NCI-H345 treated with DMSO at 0.1 percent for 48 hours (cell line): Measurements from ENCODE around the gene IPO4.
"Not testable (repeated sequence)": the region's sequence is repeated elsewhere in the genome, so short reads cannot be mapped to it uniquely, and the experiment has no call there.

Source experiments
- DNase-seq: peaks from one replicate; lab custom pipeline; 2025; ENCODE audit not compliant: unreplicated experiment; lab: John Stamatoyannopoulos, UW

The IPO4 gene

DNA sequence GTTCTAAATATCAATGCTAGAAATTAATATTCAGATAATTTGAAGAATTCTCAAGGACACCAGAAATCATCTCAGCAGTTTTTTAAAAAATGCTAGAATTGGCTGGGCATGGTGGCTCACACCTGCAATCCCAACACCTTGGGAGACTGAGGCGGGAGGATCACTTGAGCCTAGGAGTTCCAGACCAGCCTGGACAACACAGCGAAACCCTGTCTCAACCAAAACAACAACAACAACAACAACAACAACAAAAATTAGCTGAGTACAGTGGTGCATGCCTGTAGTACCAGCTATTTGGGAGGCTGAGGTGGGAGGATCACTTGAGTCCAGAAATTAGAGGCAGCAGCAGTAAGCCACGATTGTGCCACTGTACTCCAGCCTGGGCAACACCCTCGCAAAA is 30.5 kb upstream of the IPO4 start:
- no peak for DNase-seq

DNA sequence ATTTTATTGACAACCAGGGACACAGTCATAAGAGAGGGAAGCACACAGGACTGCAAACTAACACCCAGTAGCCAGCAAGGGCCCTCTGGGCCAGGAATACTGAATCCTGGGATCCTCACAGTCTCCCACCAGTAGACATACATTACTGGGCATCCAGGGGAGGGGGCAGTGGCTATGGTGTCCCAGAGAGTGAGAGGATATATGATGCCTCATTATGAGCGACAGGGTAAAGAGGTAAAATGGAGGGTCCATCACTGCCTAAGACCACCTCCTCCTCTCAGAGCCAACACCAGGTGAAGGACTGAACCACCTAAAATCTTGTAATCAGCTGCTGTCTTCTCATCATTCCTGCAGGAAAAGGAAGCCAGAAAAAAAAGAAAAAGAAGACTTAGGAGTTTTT is 28.3 kb upstream of the IPO4 start:
- not testable (repeated sequence) for DNase-seq

DNA sequence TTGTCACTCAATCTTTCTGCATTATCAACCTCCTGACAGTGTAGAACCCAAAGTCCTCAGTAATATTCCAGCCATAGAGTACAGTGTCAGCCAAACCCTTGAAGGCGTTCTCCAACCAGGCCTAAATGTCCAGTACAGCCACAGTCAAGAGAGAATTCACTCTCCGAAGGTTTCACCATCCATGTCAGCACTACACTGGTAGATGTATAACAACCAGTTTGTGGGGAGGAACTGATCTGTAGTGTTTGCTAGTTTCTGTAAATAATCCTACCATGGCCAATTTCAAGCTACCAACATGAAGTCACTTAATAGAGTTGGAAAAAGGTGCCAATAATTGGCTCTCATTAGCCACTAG is 27.7 kb upstream of the IPO4 start:
- DNase-seq, result no peak

DNA sequence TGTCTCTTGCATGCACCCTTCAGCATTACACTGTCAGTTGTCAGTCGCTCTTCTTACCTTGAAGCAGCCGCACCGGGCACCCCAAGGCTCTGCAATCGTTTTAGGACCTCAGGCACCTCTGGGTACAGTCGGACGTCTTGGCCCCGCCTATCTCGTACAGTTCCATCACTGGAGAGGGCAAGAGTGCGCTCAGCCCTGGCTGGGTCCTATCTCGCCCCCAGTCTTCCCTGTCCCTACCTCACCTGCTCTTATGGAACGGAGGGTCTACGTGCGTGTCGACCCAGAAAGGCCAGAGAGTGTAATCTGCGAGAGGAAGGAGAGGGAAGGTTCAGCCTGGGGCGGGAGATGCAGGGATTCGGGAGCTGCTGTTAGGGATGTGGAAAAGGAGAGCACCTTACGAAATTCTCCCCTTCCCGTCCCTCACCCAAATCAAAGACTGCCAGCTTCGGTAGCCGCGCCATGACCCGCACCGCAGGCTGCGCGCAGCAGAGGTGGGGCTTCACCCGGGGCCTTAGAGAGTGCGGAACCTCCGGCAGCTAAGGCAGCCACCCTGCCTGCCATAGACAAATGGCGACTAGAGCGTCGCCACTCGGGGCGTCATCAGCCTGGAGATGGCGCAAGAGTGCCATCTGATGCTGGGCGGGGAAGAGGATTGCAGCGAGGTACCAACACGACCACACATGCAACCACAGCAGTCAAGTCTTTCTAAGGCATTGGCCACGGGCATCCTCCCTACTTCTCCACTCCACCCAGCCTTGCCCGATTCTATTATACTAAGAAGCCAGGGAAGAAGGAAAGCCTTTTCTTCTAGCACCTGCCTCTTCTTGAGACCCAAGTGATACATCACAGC is 27.1 kb upstream of the IPO4 start, which contains the start of gene MDP1:
TSS of gene MDP1 (minus strand) at position 572 of the 850 bp plus-strand sequence. CDS start at position 461, 111 bp downstream.
- peak; percentile 61 for DNase-seq

DNA sequence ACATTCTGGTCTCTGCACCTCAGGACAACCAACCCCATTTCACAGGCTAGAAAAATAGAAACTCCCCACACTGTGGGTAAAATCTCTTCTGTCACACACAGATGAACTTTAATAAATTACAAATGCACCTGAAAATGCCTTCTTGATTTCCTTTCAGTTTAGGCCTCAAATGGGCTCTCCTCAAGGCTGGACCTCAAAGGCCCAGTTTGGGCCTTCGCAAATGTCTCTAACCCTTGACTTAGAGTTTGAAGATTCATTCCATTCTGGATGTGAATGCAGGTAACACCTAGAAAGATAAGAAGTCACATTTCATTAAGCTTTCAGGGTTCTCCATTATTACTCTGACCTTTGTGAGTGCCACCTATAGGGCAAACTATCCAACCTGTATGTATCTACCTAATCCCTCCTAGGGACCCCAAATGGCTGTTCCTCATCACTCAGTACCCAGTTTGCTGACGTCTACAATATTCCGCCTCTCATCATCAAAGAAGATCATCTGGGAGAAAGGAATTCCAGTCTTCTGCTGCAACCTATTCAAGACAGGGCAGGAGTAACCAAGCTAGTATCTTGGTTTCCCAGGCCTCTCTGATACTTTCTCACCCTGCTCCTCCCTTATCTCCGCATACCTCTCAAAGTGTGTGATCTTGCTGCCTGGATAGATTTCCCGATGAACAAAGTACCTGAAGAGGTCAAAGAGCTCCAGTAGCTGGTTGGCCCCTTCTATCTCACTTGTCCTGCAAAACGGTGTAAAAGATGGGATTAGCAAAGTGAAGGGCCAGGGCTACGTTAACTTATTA is 25.4 kb upstream of the IPO4 start:
- no peak for DNase-seq

DNA sequence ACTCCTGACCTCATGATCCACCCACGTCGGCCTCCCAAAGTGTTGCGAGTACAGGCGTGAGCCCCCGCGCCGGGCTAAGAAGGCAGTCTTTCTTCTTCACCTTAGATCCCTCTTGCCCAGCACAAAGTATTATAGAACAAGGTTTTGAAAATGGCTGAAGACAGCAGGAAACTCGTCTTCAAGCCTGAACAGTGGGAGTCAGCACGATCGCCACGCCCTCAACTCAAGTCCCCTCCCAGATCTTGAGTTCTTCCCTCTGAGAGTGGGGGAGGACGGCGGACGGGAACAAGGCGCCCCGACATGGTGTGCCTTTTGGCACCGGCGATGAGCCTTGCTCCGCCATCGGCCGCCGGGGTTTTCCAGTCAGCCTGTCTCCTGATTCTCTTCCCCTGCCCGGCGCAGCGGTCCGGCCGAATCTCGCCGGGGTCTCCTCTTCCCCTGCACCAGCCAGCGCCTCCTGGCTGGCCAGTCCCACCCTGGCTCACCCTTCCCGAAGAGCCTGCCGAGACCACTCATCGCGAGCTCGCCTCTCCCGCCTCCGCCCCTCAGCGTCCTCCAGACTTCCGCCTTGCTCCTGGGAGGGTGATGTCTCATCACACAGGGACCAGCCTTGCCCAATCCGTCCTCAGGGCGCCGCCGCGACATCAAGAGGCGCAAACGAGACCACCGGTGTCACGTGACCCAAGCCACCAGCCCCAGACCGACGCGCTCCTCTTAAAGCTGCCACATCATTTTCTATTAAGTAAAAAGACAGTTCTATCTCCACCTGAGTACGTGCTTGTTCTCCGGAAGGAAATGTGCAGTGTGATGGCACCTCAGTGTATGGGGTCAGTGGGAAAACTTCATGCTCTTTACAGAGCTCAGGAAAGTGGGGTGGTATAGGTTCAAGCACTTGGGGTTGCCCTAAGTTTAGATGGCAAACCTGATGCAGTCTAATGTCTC is 24.6 kb upstream of the IPO4 start, which contains the start of gene CHMP4A:
TSS of gene CHMP4A (minus strand) at position 565 of the 942 bp plus-strand sequence. CDS start at position 516, 49 bp downstream.
- peak; percentile 84 for DNase-seq

DNA sequence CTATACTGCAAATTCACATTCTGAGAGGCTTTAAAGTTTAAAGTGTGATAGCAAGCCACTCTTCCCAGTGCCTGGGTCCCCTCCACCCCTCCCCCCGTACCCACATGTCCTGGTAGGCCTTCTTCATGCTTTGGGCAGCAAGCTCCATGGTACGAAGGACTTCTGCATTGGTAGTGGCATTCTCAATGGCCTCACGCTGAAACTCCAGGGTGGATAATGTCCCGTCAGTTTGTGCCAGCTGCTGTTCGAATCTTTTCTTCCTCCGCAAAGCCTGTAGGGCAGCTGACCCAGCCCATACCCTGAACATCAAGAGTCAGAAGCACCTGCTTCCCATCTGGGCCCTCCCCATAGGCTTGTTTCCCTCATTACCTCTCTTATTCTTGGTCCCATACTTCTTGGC is 22.7 kb upstream of the IPO4 start:
- no peak for DNase-seq

DNA sequence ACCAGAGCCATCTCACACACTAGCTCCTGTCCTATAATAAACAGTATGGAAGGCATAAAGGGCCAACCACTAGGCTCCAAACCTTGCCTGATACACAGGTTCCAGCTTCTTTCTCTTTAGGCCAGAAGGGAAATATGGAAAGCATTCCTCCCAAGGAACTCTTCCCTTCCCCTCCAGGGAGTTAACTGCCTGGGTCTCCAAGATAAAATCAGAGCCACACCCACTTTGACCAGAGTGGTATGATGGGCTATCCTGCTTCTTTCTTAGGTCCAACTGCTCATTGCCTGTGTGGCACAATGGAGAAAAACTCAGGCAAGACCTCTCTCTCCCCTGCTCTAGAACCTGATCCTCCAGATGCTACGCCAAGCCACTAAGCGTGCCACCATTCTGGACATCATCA is 19.0 kb upstream of the IPO4 start:
- DNase-seq, result no peak

DNA sequence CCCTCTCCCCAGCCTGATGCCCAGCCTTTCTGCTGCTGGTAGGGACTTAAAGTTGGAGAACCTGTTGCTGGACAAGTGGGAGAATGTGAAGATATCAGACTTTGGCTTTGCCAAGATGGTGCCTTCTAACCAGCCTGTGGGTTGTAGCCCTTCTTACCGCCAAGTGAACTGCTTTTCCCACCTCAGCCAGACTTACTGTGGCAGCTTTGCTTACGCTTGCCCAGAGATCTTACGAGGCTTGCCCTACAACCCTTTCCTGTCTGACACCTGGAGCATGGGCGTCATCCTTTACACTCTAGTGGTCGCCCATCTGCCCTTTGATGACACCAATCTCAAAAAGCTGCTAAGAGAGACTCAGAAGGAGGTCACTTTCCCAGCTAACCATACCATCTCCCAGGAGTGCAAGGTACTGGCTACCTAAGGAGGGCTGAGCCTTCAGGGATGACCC is 18.5 kb upstream of the IPO4 start:
- no peak for DNase-seq

DNA sequence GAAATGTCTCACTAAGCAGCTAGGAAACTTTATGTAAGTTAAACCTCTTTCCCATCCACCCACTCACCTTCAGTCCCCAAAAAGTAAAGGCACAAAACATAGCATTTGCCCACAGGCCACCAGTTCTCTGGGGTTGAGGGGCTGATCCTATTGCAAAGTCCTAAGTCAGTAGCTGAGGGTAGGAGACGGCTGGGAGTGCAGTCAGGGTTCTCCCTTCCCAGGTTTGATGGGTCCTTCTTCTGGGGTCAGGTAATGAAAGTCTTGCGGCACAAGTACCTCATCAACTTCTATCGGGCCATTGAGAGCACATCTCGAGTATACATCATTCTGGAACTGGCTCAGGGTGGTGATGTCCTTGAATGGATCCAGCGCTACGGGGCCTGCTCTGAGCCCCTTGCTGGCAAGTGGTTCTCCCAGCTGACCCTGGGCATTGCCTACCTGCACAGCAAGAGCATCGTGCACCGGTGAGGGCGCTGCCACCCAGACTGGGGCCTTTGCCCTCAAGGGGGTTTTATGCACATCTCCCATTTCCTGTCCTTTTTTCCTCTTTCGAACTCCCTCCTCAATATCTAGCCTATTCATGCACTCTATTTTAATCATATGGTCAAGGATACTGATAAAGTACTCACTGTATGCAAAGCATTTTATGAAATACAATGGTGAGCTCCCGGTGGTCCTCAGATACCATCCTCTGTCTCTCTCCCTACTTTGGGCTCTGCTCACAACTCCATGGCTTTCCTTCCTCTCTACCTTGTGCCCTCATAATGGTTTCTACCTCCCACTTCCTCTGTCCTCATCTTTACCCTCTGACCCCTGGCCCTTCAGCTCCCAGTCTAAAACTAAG is 17.9 kb upstream of the IPO4 start:
- no peak for DNase-seq

DNA sequence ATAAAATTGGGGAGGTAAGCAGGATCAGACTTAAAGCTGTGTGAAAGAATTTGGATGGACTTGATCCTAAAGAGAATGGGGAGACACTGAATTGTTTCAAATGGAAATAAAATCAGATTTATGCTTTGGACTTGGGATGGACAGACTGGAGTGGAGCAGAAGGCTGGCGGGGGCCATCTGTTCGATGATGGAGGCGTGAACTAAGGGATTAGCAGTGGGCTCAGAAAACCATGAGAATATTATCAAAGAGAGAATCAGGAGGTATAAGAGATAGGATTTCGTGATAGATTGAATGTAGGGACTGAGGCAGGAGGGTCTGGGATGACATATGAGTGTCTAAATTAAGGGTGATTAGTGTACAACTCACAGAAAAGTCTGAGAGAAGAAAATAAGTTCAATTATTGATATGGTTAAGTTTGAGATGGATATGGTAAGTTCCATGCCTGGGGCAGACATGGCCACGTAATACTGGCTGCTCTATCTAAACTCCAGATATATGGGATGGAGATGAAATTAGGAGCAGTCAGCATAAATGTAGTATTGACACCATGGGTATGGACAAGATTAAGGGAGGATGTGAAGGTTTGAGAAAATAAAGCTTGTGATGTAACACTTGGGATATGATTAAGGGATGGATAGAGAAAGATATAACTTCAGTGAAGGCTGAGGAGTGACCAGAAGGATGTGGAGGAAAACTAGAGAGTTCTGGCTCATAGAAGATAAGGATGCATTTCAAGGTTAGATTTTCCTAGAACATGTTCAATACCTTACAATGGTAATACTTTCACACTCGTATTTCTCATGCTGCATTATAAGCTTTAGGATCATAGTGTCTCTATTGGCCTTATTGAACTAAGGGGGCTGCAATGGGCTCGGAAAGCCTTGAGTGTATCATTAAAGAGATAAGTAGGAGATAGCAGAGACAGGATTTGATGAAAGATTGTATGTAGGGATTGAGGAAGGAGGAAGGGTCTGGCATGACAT is 15.8 kb upstream of the IPO4 start:
- no peak for DNase-seq

DNA sequence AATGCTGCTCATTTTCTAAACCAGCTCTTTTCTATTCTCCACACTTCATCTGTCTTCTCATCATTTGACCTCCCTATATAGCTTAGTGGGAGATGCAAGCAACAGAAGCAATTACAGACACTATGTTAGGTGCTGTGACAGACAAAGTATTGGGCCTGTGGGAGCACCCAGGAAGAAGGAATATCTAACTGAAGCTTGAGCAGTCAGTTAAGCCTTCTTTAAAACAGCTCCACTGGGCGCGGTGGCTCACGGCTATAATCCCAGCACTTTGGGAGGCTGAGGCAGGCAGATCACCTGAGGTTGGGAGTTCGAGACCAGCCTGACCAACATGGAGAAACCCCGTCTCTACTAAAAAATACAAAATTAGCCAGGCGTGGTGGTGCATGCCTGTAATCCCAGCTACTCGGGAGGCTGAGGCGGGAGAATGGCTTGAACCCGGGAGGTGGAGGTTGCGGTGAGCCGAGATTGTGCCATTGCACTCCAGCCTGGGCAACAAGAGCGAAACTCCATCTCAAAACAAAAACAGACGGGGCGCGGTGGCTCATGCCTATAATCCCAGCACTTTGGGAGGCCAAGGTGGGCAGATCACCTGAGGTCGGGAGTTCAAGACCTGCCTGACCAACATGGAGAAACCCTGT is 14.8 kb upstream of the IPO4 start:
- not testable (repeated sequence) for DNase-seq

DNA sequence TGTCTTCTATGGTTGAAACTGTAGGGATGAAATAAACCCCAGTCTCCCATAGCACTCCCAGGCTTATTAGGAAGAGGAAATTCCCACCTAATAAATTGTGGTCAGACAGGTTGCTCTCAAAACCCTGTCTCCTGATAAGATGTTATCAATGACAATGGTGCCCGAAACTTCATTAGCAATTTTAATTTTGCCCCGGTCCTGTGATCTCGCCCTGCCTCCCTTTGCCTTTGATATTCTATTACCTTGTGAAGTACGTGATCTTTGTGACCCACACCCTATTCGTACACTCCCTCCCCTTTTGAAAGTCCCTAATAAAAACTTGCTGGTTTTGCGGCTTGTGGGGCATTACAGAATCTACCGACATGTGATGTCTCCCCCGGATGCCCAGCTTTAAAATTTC is 13.9 kb upstream of the IPO4 start:
- DNase-seq, result not testable (repeated sequence)

DNA sequence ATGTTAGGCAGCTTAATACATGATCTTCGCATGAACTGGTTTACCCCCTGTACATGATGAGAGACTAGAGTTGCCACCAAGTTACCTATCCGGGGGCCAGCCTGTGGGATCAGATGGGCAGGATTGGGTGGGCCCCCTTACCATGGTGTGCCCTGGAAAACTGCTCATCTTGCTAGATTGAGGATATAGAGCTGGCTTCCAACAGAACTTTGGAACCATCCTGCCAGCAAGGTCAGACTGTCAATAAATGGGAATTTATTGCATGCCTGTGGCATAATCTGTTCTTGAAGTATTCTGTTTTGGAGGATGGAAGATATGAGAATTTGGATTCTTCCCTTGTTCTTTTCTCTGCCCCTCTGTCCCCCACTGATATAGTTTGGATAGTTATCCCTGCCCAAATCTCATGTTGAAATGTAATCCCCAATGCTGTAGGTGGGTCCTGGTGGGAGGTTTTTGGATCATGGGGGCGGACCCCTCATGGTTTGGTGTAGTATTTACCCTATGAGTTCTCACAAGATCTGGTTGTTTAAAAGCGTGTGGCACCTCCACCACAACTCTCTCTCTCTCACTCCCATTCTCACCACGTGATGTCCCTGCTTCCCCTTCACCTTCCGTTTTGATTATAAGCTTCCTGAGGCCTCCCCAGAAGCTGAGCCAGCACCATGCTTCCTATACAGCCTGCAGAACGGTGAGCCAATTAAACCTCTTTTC is 10.4 kb upstream of the IPO4 start:
- DNase-seq, result no peak

DNA sequence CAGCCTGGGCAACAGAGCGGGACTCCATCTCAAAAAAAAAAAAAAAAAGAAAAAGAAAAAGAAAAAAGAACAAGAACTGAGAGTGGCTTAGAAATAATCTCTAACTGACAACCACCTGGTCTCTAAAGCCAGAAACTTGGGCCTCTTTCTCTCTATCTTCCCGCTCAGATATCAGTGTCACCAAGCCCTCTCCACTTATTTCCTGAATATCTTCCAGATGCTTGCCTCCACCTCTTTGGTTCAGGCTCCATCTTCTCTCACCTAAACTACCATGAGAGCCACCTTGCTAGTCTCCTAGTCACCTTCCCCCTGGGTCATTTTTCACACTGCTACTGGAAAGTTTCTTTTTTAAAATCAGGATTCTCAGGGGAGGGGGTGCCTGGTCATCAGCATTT is 8.4 kb upstream of the IPO4 start:
- no peak for DNase-seq

DNA sequence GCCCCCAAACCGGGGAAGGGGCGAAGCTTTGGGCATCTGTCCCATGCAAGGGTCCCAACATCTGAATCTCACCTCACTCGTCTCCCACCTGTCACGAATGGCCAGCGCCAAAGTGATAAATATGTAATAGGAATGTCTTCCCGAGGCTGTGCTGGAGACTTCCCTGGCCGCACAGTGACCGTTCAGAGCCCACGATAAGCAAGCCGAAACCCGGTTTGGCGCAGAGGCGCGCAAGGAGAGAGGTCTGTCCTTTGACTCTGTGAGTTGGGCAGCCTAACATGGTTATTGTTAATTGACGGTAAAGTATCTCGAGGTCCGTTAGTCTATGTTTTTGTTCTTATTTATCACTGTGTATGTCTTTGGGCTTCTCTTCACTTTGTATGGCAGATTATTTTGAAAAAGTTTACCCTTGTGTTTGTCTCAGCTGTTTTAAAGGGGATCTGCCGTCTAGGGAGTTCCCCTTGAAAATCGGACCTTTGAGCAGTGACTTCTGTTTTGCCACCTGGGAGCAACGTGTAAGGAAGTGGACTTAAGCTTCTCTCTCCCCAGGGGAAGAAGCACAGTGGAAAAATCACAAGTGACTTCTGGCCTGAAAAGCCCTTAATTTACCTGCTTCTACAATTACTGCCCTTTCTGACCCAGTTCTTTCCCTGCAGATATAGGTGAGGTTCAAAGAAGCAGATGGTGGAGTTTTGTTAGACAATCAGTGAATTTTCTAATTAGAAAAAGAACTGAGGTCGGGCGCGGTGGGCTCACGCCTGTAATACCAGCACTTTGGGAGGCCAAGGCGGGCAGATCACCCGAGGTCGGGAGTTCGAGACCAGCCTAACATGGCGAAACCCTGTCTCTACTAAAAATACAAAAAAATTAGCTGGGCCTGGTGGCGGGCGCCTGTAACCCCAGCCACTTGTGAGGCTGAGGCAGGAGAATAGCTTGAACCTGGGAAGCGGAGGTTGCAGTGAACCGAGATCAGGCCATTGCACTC is 7.7 kb upstream of the IPO4 start:
- DNase-seq, result no peak
